Activated CD8-positive, alpha-beta memory T cell treated with anti-CD3 and anti-CD28 coated beads for 24 hours (primary cell): ENCODE data around the gene RNF26.

Source experiments
- DNase-seq: peaks from one replicate; pipeline ENCODE4 v3.0.0-alpha.2; 2020

Gene RNF26

GRCh38 chr11:119336744-119337469, 2.6 kb downstream of the RNF26 start:
- no peak for DNase-seq

- DNase-seq = no peak
Observed at GRCh38 chr11:119337581-119338317, 3.4 kb downstream of the RNF26 start.

- peak; percentile 84 for DNase-seq
Observed at GRCh38 chr11:119338318-119338890, 4.1 kb downstream of the RNF26 start.

- DNase-seq = no peak
Observed at GRCh38 chr11:119338965-119339588, 4.8 kb downstream of the RNF26 start.

GRCh38 chr11:119339589-119340334, 5.4 kb downstream of the RNF26 start:
- no peak for DNase-seq

- no peak for DNase-seq
Observed at GRCh38 chr11:119340335-119341221, 6.3 kb downstream of the RNF26 start, which contains the start of gene C1QTNF5. Gene C1QTNF5 (minus strand): TSS chr11:119340883. CDS start chr11:119340397, 486 bp downstream.

- DNase-seq = no peak
Observed at GRCh38 chr11:119341222-119342022, 7.1 kb downstream of the RNF26 start.

- no peak for DNase-seq
Observed at GRCh38 chr11:119342023-119342300, 7.6 kb downstream of the RNF26 start.

GRCh38 chr11:119342362-119343130, 8.2 kb downstream of the RNF26 start:
- DNase-seq = no peak

- DNase-seq = no peak
Observed at GRCh38 chr11:119343726-119344125, 9.4 kb downstream of the RNF26 start.

- no peak for DNase-seq
Observed at GRCh38 chr11:119344291-119345010, 10.1 kb downstream of the RNF26 start.

- DNase-seq = no peak
Observed at GRCh38 chr11:119345685-119346084, 11.4 kb downstream of the RNF26 start.

GRCh38 chr11:119346605-119347004, 12.3 kb downstream of the RNF26 start, which contains the start of gene MFRP:
Gene MFRP (minus strand): TSS chr11:119346705. CDS start chr11:119346513, 192 bp downstream.
- no peak for DNase-seq

- DNase-seq = no peak
Observed at GRCh38 chr11:119347242-119347641, 12.9 kb downstream of the RNF26 start.

GRCh38 chr11:119347940-119348605, 13.7 kb downstream of the RNF26 start:
- no peak for DNase-seq

- DNase-seq = no peak
Observed at GRCh38 chr11:119350302-119350701, 16.0 kb downstream of the RNF26 start.

- DNase-seq = no peak
Observed at GRCh38 chr11:119351232-119351631, 16.9 kb downstream of the RNF26 start.

GRCh38 chr11:119352857-119353260, 18.5 kb downstream of the RNF26 start:
- DNase-seq = no peak
